MM.1S (cell line): ENCODE measurements around the gene ATP2C1.

Source experiments
- CTCF ChIP-seq: fragments of 300-600 bp; sonication (generic); IDR thresholded peaks from 2 replicates; pipeline ENCODE4 v1.5.1; 2016; ENCODE audit warnings: antibody characterized with exemption, low read length, mixed read lengths
- EZH2 ChIP-seq: fragments of 300-600 bp; sonication (generic); optimal IDR thresholded peaks from 2 replicates; pipeline ENCODE3; 2017; ENCODE audit warnings: low read depth, mild to moderate bottlenecking, antibody characterized with exemption, low read length, mixed read lengths
- EZH2phosphoT487 ChIP-seq: fragments of 300-600 bp; sonication (generic); IDR thresholded peaks from 2 replicates; pipeline ENCODE4 v1.6.1; 2018; ENCODE audit warnings: antibody characterized with exemption, low read length

DNA sequence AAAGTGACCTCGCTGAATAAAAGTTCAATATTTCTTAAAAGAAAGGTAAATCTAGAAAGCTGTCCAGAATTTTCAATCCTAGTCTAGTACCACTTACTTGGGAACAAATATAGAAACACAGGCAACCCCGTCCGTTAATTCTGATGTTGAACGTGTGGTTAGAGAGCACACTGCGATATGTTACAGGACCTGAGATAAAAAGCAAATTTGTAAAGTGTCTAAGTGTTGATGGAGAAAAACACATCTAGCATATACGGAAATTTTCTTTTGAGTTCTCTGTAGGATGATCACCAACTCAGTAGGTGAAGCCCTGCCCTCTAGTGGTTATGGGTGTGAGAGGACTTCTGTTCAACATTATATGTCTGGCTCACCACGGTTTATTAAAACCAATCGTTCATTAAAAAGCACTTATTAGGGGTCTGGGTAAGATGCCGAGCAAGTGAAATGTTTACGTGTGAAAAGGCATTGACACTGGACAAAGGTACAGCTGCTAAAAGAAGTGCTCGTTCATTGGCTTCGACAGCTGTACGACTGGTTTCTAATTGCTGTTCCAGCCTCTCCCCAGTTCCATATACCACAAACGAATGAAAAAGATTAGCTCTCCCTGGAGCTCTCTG lies 1.0 kb upstream of the ATP2C1 start:
- TF ChIP-seq CTCF (peak; percentile 84), EZH2 (no peak), EZH2phosphoT487 (no peak)
